GM13977 (cell line): ENCODE measurements around the gene ONECUT1.

ENCODE experiments used
- DNase-seq: peaks from one replicate; pipeline ENCODE4 v3.0.0; 2012; ENCODE audit warnings: low spot score
- in situ Hi-C: fragments of 300-500 bp; cut with MboI; formaldehyde crosslinking; loops from one replicate; pipeline ENCODE4 v1.12.0; 2022; ENCODE audit warnings: low sequenced_read_pairs, low pct_unique_long_range_greater_than_20kb, mixed read lengths, inconsistent platforms; ENCODE audit not compliant: unreplicated experiment
- TF ChIP-seq, protein P1 (sequence below): IDR thresholded peaks from 2 replicates; pipeline ENCODE4 v1.5.1; 2012; ENCODE audit warnings: mild to moderate bottlenecking, control low read depth; ENCODE audit not compliant: insufficient read depth; ENCODE audit errors: extremely low read depth, missing control alignments

The ONECUT1 gene

DNA sequence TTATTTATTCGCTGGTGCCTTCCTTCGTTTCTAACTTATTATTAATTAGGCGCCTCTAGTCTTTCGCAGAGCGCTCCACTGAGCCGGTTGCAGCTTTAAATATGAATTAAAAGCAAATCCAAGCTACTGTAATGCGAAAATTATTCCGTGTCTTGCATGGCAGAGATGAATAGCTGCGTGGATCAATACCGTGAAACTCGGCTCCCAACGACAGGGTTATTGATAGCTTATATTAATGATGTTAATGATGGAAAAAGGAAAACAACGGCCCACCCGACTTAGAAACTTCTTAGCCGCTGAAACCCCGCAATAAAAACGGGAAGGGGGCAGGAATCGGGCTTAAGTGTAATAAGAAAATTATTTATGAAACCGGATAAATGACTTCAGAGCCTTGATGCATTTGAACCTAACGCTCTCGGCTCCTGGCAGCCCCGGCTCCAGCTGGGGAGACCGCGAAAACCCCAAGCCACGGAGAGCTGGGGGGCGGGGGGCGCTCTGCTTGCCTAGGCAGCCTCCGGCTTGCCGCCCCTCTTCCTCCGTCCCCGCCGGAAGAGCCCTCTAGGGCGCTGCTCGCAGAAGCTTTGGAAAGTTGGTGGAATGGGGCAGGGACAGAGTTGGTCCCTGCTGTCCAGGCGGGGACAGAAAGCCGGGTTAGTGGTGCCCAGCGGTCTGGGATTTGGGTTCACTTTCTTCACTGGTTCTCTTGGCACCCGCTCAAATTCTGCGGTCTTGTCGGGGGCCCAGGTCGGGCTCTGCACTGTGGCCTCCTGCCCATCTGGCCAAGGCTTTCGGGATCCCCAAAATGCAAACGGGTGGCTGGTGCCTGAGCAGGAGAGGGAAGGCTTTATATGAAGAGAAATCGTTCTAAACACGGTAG is 7.7 kb upstream of the ONECUT1 start:
- in situ Hi-C loops = no loop called here
- TF ChIP-seq, protein P1, sequence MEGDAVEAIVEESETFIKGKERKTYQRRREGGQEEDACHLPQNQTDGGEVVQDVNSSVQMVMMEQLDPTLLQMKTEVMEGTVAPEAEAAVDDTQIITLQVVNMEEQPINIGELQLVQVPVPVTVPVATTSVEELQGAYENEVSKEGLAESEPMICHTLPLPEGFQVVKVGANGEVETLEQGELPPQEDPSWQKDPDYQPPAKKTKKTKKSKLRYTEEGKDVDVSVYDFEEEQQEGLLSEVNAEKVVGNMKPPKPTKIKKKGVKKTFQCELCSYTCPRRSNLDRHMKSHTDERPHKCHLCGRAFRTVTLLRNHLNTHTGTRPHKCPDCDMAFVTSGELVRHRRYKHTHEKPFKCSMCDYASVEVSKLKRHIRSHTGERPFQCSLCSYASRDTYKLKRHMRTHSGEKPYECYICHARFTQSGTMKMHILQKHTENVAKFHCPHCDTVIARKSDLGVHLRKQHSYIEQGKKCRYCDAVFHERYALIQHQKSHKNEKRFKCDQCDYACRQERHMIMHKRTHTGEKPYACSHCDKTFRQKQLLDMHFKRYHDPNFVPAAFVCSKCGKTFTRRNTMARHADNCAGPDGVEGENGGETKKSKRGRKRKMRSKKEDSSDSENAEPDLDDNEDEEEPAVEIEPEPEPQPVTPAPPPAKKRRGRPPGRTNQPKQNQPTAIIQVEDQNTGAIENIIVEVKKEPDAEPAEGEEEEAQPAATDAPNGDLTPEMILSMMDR = no peak
- peak; percentile 27 for DNase-seq

DNA sequence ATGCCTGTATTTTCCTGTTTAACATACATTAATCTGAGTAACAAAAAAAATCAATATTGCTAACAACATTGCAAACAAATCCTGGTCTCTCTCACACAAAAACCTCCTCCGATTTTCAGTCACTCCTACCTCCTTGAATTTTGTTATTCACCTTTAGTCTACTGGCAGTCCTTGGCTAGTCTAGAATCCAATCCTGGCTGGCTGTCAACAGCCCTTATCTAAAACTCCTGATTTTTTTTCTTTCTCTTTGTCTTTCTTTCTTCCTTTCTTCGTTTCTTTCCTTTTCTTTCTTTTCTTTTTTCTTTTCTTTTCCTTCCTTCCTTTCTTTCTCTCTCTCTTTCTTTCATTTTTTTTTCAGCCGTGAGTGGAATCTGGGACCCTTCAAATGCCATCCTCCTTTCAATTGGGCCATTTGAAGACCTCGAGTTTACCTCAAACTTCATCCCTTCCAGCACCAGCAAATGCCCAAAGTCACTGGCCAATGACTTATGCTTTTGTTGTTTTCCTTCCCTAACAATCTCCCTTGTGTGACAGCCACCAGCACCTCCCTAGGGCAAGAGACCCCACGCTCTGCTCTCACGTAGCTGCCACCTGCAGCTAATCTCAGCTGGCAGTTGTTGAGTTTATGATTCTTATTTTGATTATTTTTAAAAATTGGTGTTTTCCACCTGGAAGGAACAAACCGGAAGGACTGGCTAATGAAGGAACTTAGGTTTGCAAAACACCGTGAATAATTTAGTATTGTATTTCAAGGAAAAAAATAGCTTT is 6.8 kb upstream of the ONECUT1 start:
- in situ Hi-C loops = no loop called here
- TF ChIP-seq, protein P1 = no peak
- DNase-seq = peak; percentile 30

DNA sequence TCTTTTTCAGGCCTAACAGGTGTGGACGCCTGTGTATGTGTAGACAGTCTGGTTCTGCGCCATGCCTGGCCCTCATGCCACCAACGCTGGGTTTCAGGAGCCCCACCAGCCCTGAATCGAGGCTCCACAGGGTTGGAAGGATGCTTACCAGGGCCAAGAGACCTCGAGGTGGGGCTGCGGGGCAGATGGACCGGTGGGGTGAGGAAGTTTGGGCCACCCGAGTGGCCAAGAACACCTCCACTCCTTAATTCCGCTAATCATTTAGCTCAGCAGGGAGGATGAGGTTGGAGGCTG is 6.0 kb upstream of the ONECUT1 start:
- peak; percentile 5 for DNase-seq
- TF ChIP-seq, protein P1 = no peak
- in situ Hi-C loops = no loop called here

DNA sequence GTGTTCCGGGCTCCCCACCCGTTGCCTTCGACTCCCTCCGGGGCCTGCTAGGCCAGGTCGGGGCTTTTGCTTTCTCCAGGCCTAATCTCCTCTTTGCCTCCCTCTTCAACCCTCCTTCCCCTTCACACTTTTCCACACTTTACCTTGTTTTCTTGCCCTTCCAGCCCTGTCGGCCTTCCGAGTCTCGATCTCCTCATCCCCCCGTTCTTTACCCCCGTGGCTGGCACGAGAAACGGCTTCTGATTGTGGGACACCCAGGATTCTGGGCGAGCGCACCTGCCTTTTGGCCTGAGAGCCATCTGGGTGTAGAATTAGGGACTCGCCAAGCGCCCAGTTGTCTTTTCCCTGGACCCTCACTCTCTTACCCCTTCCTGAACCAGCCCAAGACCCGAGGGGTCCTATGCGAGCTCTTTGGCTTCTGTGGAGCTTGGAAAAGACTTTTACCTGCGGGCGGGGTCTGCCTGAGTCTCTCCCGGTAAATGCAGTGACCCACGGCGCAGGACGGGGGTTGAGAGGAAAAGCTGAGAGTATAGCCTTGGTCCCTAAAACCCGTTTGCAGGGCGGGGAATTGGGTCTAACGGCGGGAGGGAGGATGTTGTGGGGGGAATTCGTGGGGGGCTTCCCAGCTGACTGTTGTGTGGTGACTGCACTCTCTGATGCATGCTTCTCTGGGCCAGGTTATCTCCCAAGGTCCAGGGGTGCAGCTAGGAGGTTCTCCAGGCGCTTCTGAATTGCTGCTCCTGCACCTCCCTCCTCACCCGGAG is 5.5 kb upstream of the ONECUT1 start:
- DNase-seq = peak; percentile 27
- TF ChIP-seq, protein P1 = no peak
- in situ Hi-C loops = no loop called here

DNA sequence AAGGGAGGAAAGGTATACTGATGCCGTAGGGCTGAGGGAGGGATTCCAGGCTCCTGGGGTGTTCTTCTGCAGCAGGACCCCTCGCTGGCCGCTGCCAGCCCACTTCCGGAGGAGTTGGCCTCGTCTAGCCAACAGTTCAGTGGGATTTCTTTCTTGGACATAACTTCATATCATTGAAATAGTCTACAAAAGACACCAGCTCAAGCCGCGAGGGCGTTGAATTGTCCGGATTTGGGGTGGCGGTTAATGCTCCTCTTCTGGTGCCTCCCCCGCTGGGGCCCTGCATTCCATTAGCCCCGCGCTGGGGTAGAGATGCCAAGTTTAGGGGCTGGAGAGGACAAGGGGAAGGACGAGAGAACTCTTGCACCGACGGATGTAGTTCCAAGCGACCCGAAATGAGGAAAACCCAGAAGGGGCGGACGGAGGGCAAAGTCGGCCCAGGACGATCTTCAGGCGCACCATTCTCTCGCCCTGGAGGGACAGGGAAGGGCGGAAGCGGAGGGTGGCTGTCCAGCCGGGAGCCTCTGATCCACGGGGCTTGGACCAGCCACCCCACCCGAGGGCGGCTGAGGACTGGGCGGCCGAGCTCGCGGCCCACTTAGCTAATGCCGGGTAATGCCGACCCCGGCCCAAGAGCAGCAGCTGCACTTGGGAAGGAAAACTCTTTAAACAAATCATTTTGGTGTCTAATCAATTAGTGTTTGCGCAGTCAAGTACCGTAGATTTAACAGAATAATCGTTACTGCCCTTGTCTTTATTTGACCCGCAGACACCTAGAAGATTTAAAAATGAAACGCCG is 4.7 kb upstream of the ONECUT1 start:
- in situ Hi-C loops = no loop called here
- TF ChIP-seq, protein P1 = no peak
- peak; percentile 34 for DNase-seq

DNA sequence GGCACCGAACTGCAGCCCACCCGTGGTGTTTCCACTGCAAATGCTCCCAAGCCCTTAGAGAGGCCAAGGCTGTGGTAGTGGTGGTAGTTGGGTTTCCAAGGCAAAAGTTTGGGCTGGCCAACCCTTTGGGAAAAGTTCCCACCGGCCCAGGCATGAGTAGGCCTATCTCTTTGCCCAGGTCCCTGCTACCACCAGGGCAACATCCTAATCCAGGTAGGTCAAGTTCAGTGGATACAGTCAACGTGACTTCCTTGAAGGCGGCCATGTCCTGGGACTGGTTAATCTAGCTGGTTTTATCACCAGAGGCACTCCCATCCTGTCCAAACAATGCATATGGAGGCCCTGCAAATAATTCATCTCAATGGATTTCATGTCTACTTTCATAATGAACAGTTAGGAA is 1.6 kb upstream of the ONECUT1 start:
- DNase-seq = no peak

More for the DNA sequence above, 1.6 kb upstream of the ONECUT1 start:
- in situ Hi-C loops = no loop called here
- TF ChIP-seq, protein P1 = no peak
